Measurements from ENCODE around the gene BMF. TPM values are rescaled to one million over a fixed set of nuclear protein-coding genes. Genes with fewer than 3 reads are reported as not detected.
A peak's percentile ranks its signal among the peaks of the same experiment; 100 is the strongest.

Gene BMF
- total RNA-seq, 1 experiment from 2014 or later = 0.83 TPM

DNA sequence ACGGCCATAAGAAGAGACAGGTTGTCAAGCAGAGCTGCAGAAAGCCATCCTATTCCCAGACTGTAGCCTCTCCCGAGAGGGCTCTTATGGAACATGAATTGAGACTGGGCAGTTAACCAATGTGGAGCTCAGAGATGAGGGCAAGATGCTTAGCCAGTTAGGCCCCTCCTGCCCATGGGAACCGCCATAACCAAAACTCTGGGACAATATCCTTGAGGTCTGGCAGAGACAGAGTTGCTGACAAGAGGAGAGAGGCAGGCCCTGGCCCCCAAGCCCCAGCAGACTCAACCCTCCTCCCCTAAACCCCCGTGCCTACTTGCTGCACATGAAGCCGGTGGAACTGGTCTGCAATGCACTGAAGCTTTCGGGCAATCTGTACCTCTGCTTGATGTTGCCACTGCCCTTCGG, 4.8 kb downstream of the BMF start:
- DNase-seq (ENCODE audit: low spot score) = no peak

DNA sequence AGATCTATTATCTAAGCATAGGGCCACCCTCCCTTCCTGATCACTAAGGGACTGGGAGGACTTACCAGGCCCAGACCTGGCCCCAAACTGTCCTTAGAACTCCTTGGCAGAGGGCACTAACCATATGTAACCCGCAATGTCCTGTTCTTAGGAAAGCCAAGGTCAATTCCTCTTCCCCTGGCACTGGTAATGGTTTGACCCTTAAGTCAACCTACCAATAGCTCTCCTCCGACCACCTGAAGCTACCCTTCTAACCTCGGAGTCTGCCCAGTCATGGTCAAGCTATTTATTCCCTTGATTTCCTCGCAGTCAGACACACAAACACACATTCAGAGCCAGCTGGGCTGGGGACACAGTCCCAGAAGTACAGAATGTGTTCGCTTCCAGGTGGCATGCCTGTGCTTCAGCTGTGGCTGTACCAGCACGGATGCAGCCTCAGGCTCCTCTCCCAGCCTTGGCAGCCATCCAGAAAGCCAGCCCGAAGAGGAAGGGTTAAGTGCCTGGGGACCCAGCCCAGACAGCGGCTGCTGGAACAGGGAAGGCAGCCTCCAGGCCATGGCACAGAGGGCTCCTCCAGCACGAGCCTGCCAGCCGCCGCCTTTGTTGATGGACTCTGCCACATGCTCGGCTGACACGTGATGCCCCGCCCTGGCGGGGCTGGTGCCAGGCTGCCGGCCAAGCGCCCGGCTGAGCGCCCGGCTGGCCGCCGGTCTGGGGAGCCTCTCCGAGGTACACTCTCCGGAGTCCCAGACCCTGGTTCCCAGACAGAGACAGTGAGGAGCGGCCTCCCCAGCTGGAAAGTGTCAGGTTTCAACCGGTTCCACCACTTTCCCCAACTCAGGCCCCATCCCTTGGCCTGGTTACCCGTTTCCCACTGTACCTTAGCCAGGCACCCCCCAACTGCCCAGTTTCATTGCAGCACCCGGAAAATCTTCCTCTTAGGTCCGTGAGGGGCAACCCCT, 5.5 kb downstream of the BMF start:
- DNase-seq (ENCODE audit: low spot score) = peak; percentile 55

DNA sequence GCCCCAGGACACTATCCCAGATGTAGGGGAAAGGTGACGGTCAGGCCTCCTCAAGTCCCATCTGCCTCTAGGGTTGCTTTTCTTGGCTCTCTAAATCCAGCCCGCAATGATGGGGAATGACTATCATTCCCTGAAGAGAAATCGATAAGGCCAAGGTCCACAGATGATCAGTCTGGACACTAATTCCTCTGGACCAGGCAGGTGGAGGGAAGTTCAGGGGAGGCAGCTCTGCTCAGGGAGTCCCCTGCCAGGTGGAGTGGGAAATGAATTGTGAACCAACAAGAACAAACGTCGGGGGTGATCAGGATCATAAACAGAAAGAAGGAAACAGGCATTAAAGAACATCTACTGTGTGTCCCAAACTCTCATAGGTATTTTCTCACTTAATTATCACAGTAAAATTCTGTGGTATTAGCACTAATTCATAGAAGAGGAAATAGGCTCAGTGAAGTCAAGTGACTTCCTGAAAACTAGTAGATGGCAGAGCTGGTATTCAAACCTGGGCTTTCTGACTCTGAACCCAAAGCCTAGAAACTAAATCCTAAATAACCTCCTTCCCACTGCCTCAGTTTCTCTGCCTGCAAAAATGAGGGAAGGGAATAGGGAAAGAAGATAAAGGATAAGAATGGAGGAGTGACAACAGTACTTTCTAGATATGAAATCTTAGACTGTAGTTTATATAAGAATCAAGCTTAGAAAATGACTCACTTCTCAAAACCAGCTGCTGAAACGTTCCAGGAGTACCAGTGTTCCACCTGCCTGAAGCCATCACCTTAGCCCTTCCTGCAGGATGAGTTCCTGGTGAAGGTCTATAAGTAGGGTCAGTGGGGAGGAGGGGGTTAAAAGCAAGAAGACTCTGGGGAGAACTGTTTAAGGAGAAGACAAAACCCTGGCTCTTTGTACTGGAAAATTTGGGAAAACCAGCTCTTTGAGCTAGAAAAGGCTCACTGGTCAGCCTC, 7.5 kb downstream of the BMF start:
- DNase-seq (ENCODE audit: low spot score) = no peak

GRCh38 chr15:40100123-40100946, 8.3 kb downstream of the BMF start:
- DNase-seq (ENCODE audit: low spot score) = no peak

GRCh38 chr15:40098489-40099261, 10.0 kb downstream of the BMF start:
- DNase-seq (ENCODE audit: low spot score) = peak; percentile 90

- DNase-seq (ENCODE audit: low spot score) = no peak
Observed at GRCh38 chr15:40097968-40098476, 10.7 kb downstream of the BMF start.

GRCh38 chr15:40097096-40097967, 11.3 kb downstream of the BMF start:
- DNase-seq (ENCODE audit: low spot score) = no peak

- no peak for DNase-seq (ENCODE audit: low spot score)
Observed at GRCh38 chr15:40096094-40096891, 12.4 kb downstream of the BMF start.

- no peak for DNase-seq (ENCODE audit: low spot score)
Observed at GRCh38 chr15:40095371-40096093, 13.1 kb downstream of the BMF start.

- DNase-seq (ENCODE audit: low spot score) = no peak
Observed at GRCh38 chr15:40094156-40094555, 14.5 kb downstream of the BMF start.

GRCh38 chr15:40092979-40093869, 15.5 kb downstream of the BMF start:
- DNase-seq (ENCODE audit: low spot score) = peak; percentile 51

- DNase-seq (ENCODE audit: low spot score) = peak; percentile 67
Observed at GRCh38 chr15:40092256-40092978, 16.3 kb downstream of the BMF start.

- no peak for DNase-seq (ENCODE audit: low spot score)
Observed at GRCh38 chr15:40091861-40092255, 16.8 kb downstream of the BMF start.

- DNase-seq (ENCODE audit: low spot score) = no peak
Observed at GRCh38 chr15:40090774-40091455, 17.8 kb downstream of the BMF start.

DNA sequence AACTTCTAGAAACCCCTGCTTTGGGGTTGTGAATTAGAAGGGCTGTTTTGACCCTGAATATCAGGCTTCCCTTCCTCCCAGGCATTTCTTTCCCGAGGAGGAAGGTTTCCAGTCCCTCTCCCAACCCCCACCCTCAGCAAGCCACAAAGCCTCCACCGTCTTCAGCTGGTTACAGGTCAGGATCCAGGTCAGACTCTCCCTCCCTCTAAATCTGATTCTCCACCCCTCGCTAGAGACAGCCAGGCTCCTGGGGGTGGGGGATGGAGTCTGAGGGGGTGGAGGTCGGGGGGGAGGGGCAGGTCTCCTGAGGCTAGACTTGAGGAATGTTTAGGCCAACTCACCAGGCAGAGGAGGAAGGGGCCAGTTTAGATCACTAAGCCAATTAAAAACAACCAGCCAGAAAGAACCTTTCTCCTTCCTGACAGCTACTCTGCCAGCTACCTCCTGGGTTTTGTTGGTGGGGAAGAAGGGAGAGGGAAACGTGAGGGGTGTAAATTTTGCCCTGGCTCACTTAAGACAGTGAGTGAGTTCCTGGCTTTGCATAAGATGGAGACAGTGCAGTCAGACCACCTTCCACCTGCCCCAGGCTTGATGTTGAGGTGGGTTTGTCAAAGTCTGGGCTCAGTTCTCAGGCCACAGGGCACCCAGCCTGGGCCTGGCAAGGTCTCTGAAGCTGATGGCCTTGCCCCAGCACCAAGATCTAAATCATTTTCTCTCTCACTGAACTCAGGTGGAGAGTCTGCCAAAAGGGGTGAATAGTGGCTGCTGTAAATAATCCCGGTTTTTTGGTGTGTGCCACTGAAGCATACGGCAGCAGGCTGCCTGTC, 19.5 kb downstream of the BMF start:
- no peak for DNase-seq (ENCODE audit: low spot score)

Measured in A172 (cell line).